SJCRH30 (cell line): ENCODE measurements around the gene DUSP22. TPM values are rescaled to one million over a fixed set of nuclear protein-coding genes. Genes with fewer than 3 reads are reported as not detected.

Experiments used
- DNase-seq, 2 experiments: peaks; one replicate each; pipeline ENCODE4 v3.0.0-alpha.2; 2015 to 2020
- H3K27ac ChIP-seq: fragments of 250-450 bp; sonication (Bioruptor Pico); 2 replicates; pipeline ENCODE4 v1.5.1; 2020; ENCODE audit warnings: mild to moderate bottlenecking, moderate library complexity
- H3K27me3 ChIP-seq: fragments of 250-450 bp; sonication (Bioruptor Pico); 2 replicates; pipeline ENCODE4 v1.5.1; 2020; ENCODE audit warnings: mild to moderate bottlenecking, moderate library complexity
- H3K36me3 ChIP-seq: fragments of 250-450 bp; sonication (Bioruptor Pico); 2 replicates; pipeline ENCODE4 v1.5.1; 2020; ENCODE audit warnings: mild to moderate bottlenecking, moderate library complexity
- H3K4me1 ChIP-seq: fragments of 250-450 bp; sonication (Bioruptor Pico); 2 replicates; pipeline ENCODE4 v1.5.1; 2020; ENCODE audit warnings: mild to moderate bottlenecking, moderate library complexity
- H3K4me3 ChIP-seq: fragments of 250-450 bp; sonication (Bioruptor Pico); 2 replicates; pipeline ENCODE4 v1.5.1; 2020; ENCODE audit warnings: mild to moderate bottlenecking, moderate library complexity
- H3K9me3 ChIP-seq: fragments of 250-450 bp; sonication (Bioruptor Pico); replicated peaks from 2 replicates; pipeline ENCODE4 v1.5.1; 2020; ENCODE audit warnings: mild to moderate bottlenecking, moderate library complexity
- total RNA-seq: library from RNA; depleted of rRNA; stranded (reverse); fragments of >200 nt; shearing (Covaris generic); gene quantifications from 2 replicates; pipeline ENCODE4 v1.2.3, GENCODE V29; 2014

The DUSP22 gene
- total RNA-seq, 1 experiment from 2014 or later = 14.3 TPM

GRCh38 chr6:379410-380181 is 87.3 kb downstream of the DUSP22 start:
- H3K27me3 ChIP-seq = no peaks in the 10 kb centered on the region
- H3K27ac ChIP-seq = no peak overlapping the region
- no peak for DNase-seq
- H3K9me3 ChIP-seq = no peaks in the 10 kb centered on the region
- no peak overlapping the region for H3K4me3 ChIP-seq
- H3K36me3 ChIP-seq = no peaks in the 10 kb centered on the region
- H3K4me1 ChIP-seq = no peaks in the 10 kb centered on the region

- no peaks in the 10 kb centered on the region for H3K36me3 ChIP-seq
- no peak overlapping the region for H3K27ac ChIP-seq
- H3K4me3 ChIP-seq = no peak overlapping the region
- DNase-seq = no peak
- H3K4me1 ChIP-seq = no peaks in the 10 kb centered on the region
- no peaks in the 10 kb centered on the region for H3K27me3 ChIP-seq
- no peaks in the 10 kb centered on the region for H3K9me3 ChIP-seq
Observed at GRCh38 chr6:380234-381218, 88.2 kb downstream of the DUSP22 start.

GRCh38 chr6:381742-382461 is 89.6 kb downstream of the DUSP22 start:
- H3K27ac ChIP-seq = no peak overlapping the region
- H3K4me1 ChIP-seq = no peaks in the 10 kb centered on the region
- H3K36me3 ChIP-seq = no peaks in the 10 kb centered on the region
- H3K9me3 ChIP-seq = no peaks in the 10 kb centered on the region
- DNase-seq = no peak
- H3K4me3 ChIP-seq = no peak overlapping the region
- no peaks in the 10 kb centered on the region for H3K27me3 ChIP-seq

GRCh38 chr6:382883-383810 is 90.9 kb downstream of the DUSP22 start:
- Histone ChIP-seq H3K27me3 (no peaks in the 10 kb centered on the region), H3K4me1 (no peaks in the 10 kb centered on the region), H3K36me3 (no peaks in the 10 kb centered on the region), H3K4me3 (no peak overlapping the region), H3K9me3 (no peaks in the 10 kb centered on the region), H3K27ac (no peak overlapping the region)
- DNase-seq = no peak

GRCh38 chr6:383856-384255 is 91.6 kb downstream of the DUSP22 start:
- no peak overlapping the region for H3K4me3 ChIP-seq
- no peaks in the 10 kb centered on the region for H3K9me3 ChIP-seq
- H3K36me3 ChIP-seq = no peaks in the 10 kb centered on the region
- no peak for DNase-seq
- H3K4me1 ChIP-seq = no peaks in the 10 kb centered on the region
- H3K27me3 ChIP-seq = no peaks in the 10 kb centered on the region
- H3K27ac ChIP-seq = no peak overlapping the region

GRCh38 chr6:384898-385297 is 92.6 kb downstream of the DUSP22 start:
- H3K27ac ChIP-seq = no peak overlapping the region
- H3K9me3 ChIP-seq = no peaks in the 10 kb centered on the region
- H3K4me1 ChIP-seq = no peaks in the 10 kb centered on the region
- no peaks in the 10 kb centered on the region for H3K36me3 ChIP-seq
- no peaks in the 10 kb centered on the region for H3K27me3 ChIP-seq
- H3K4me3 ChIP-seq = no peak overlapping the region
- no peak for DNase-seq

GRCh38 chr6:385614-386013 is 93.3 kb downstream of the DUSP22 start:
- no peak overlapping the region for H3K27ac ChIP-seq
- H3K36me3 ChIP-seq = no peaks in the 10 kb centered on the region
- H3K27me3 ChIP-seq = no peaks in the 10 kb centered on the region
- no peaks in the 10 kb centered on the region for H3K4me1 ChIP-seq
- no peak overlapping the region for H3K4me3 ChIP-seq
- no peaks in the 10 kb centered on the region for H3K9me3 ChIP-seq
- DNase-seq = no peak

GRCh38 chr6:386688-387266 is 94.5 kb downstream of the DUSP22 start:
- Histone ChIP-seq H3K36me3 (no peaks in the 10 kb centered on the region), H3K4me1 (no peaks in the 10 kb centered on the region), H3K4me3 (no peak overlapping the region), H3K27ac (no peak overlapping the region), H3K9me3 (no peaks in the 10 kb centered on the region), H3K27me3 (no peaks in the 10 kb centered on the region)
- no peak for DNase-seq

GRCh38 chr6:387293-387741 is 95.0 kb downstream of the DUSP22 start:
- Histone ChIP-seq H3K4me3 (no peak overlapping the region), H3K4me1 (no peaks in the 10 kb centered on the region), H3K27me3 (no peaks in the 10 kb centered on the region), H3K9me3 (no peaks in the 10 kb centered on the region), H3K36me3 (no peaks in the 10 kb centered on the region), H3K27ac (no peak overlapping the region)
- DNase-seq = no peak

GRCh38 chr6:388202-388903 is 96.1 kb downstream of the DUSP22 start:
- no peak for DNase-seq

GRCh38 chr6:389143-389542 is 96.9 kb downstream of the DUSP22 start:
- no peak for DNase-seq
- no peaks in the 10 kb centered on the region for H3K36me3 ChIP-seq
- H3K4me3 ChIP-seq = no peak overlapping the region
- H3K27ac ChIP-seq = no peak overlapping the region
- H3K9me3 ChIP-seq = no peaks in the 10 kb centered on the region
- no peaks in the 10 kb centered on the region for H3K27me3 ChIP-seq
- H3K4me1 ChIP-seq = no peaks in the 10 kb centered on the region

More at GRCh38 chr6:388202-388903, 96.1 kb downstream of the DUSP22 start:
- no peak overlapping the region for H3K4me3 ChIP-seq
- H3K36me3 ChIP-seq = no peaks in the 10 kb centered on the region
- H3K9me3 ChIP-seq = no peaks in the 10 kb centered on the region
- H3K4me1 ChIP-seq = no peaks in the 10 kb centered on the region
- H3K27ac ChIP-seq = no peak overlapping the region
- no peaks in the 10 kb centered on the region for H3K27me3 ChIP-seq

- H3K36me3 ChIP-seq = no peaks in the 10 kb centered on the region
- no peaks in the 10 kb centered on the region for H3K27me3 ChIP-seq
- H3K9me3 ChIP-seq = no peaks in the 10 kb centered on the region
- H3K4me3 ChIP-seq = no peak overlapping the region
- DNase-seq = no peak
- no peaks in the 10 kb centered on the region for H3K4me1 ChIP-seq
- no peak overlapping the region for H3K27ac ChIP-seq
Observed at GRCh38 chr6:389622-390021, 97.3 kb downstream of the DUSP22 start.

- H3K4me3 ChIP-seq = no peak overlapping the region
- H3K4me1 ChIP-seq = no peaks in the 10 kb centered on the region
- DNase-seq = no peak
- H3K27me3 ChIP-seq = no peaks in the 10 kb centered on the region
- H3K36me3 ChIP-seq = no peaks in the 10 kb centered on the region
- no peak overlapping the region for H3K27ac ChIP-seq
- H3K9me3 ChIP-seq = no peaks in the 10 kb centered on the region
Observed at GRCh38 chr6:390914-391558, 98.7 kb downstream of the DUSP22 start.
